ENCODE data around the gene PAIP2.

GRCh38 chr5:139360384-139360783 is 18.7 kb downstream of the PAIP2 start:
- TF ChIP-seq, protein P1, sequence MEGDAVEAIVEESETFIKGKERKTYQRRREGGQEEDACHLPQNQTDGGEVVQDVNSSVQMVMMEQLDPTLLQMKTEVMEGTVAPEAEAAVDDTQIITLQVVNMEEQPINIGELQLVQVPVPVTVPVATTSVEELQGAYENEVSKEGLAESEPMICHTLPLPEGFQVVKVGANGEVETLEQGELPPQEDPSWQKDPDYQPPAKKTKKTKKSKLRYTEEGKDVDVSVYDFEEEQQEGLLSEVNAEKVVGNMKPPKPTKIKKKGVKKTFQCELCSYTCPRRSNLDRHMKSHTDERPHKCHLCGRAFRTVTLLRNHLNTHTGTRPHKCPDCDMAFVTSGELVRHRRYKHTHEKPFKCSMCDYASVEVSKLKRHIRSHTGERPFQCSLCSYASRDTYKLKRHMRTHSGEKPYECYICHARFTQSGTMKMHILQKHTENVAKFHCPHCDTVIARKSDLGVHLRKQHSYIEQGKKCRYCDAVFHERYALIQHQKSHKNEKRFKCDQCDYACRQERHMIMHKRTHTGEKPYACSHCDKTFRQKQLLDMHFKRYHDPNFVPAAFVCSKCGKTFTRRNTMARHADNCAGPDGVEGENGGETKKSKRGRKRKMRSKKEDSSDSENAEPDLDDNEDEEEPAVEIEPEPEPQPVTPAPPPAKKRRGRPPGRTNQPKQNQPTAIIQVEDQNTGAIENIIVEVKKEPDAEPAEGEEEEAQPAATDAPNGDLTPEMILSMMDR (IDR thresholded peaks at IDR 0.05 in 2 of 3, conservative IDR thresholded peaks at IDR 0.05 in 1 of 3; ENCODE audit: borderline replicate concordance in 1 of 3, insufficient read depth in 1 of 3, low read depth in 2 of 3, low read length in 2 of 3): no peak
- no peak for TF ChIP-seq YY1 (IDR thresholded peaks at IDR 0.05; ENCODE audit: extremely low read depth, insufficient replicate concordance, low read depth, low read length)
- TF ChIP-seq POLR2AphosphoS5 (IDR thresholded peaks at IDR 0.05; ENCODE audit: low read depth, low read length): no peak
- TF ChIP-seq EZH2 (IDR thresholded peaks at IDR 0.05): no peak

All from HCT116 (cell line).